Measurements from ENCODE around the gene GOLGA3.

GOLGA3 gene

DNA sequence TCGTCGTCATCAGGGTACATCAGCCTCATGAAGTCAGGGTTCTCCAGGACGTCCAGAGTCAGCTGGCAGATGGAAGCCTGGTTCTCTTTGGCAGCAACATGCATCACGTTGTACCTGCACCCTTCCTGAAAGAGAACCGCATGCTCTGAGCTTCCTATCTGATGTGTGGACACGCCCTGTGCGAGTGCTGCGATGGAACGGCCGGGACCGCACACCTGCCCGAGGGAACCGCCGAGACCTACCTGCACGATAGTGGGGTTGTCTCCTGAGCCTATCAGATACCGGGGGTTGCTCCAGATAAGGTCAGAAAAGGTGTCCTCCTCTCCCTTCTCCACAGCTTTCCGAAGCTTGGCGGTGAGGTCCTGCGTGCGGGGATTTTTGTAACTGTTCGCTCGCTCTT, 80.8 kb downstream of the GOLGA3 start:
- DNase-seq: no peak

- DNase-seq: no peak
Observed at GRCh38 chr12:132747395-132747794, 81.3 kb downstream of the GOLGA3 start.

GRCh38 chr12:132746613-132747012, 82.1 kb downstream of the GOLGA3 start:
- no peak for DNase-seq

- no peak for DNase-seq
Observed at GRCh38 chr12:132743831-132744230, 84.8 kb downstream of the GOLGA3 start.

- no peak for DNase-seq
Observed at GRCh38 chr12:132741620-132742019, 87.0 kb downstream of the GOLGA3 start.

DNA sequence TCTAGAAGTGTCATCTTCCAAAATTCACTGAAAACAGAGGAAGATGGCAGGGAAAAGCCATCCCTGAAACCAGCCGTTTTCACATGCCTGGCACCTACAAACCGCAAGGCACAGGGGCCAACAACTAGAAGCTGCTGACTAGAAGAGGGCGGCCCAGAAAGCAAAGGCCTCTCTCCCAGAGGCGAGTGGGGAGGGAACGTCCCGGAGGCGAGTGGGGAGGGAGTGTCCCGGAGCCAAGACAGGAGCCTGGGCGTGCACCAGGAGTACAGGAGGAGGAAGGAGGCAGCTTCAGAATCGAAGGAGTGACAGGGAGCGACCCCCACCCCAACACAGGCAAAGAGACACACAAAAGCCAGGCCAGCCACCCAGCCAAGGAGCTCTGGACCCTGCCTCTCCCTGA, 88.0 kb downstream of the GOLGA3 start:
- no peak for DNase-seq

DNA sequence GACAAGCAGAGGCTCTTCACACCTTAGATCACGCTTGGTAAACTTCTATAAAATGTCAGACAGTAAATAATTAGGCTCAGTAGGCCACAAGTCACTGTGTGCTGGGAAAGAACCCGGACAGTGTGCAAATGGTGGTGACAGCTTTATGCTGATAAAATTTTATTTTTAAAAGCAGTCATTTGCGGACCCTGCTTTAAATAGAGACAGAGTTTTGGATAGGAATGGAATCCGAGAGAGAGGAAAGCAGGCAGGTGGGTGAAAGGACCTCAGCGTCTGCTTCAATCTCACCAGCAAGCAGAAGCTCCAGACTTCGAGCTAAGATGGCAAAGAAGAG, 88.4 kb downstream of the GOLGA3 start:
- DNase-seq: no peak

GRCh38 chr12:132739600-132740312, 88.9 kb downstream of the GOLGA3 start:
- no peak for DNase-seq

DNA sequence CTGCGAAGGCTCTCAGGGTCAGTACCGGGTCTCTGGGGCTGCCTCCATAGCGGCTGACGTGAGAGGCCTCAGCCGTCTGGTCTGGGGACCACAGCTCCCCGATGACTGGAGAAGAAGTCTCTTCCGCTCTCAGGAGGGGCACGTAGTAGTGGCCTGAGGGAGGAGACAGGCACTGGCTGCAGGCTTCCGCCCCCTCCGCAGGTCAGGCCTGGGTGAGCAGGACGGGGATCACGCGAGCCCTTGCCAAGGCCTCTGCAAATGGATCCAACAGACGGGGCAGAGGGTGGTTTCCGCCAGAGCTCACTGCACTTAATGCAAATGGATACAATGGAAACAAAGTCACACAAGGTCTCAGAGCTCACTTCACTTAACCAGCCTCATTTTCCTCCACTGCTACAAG, 91.8 kb downstream of the GOLGA3 start:
- no peak for DNase-seq

DNA sequence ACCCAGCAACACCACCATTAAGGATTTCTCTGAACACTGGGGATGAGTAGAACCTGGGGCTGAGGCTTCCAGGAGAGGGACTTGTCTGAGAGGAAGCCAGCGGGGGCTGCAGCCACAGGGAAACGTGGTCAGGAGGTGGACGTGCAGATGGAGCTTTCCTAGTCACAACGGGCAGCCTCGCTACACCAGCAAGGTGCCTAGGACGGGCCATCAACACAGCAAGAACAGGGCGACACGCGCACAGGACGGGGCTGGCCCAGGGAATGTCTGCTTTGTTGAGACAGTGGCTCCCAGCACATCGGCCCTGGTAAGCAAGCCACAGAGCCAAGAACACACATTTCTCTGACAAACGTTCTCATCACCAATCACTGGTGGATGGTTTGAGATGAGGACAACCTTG, 92.3 kb downstream of the GOLGA3 start:
- no peak for DNase-seq

DNA sequence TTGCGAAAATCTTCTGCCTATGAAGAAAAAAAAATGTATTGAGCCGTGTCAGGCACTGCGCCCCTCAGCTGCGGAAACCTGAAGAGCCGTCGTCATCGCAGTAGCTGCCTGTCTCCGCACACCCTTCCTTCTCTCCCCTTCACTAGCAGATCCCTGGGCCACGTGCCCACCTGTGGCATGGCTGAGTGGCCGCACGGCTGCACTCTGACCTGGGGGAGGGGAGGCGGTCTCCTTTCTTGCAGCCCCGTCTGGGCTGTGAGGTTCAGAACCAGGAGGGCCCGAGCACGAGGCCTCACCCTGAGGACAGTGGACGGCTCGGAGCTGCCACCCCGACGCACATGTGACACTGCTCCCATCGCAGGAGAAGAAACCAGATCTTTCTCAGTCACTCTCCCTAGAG, 93.2 kb downstream of the GOLGA3 start:
- no peak for DNase-seq

- DNase-seq: no peak
Observed at GRCh38 chr12:132734206-132734605, 94.5 kb downstream of the GOLGA3 start.

- DNase-seq: no peak
Observed at GRCh38 chr12:132731574-132731973, 97.1 kb downstream of the GOLGA3 start.

GRCh38 chr12:132730353-132730752, 98.3 kb downstream of the GOLGA3 start:
- no peak for DNase-seq

DNA sequence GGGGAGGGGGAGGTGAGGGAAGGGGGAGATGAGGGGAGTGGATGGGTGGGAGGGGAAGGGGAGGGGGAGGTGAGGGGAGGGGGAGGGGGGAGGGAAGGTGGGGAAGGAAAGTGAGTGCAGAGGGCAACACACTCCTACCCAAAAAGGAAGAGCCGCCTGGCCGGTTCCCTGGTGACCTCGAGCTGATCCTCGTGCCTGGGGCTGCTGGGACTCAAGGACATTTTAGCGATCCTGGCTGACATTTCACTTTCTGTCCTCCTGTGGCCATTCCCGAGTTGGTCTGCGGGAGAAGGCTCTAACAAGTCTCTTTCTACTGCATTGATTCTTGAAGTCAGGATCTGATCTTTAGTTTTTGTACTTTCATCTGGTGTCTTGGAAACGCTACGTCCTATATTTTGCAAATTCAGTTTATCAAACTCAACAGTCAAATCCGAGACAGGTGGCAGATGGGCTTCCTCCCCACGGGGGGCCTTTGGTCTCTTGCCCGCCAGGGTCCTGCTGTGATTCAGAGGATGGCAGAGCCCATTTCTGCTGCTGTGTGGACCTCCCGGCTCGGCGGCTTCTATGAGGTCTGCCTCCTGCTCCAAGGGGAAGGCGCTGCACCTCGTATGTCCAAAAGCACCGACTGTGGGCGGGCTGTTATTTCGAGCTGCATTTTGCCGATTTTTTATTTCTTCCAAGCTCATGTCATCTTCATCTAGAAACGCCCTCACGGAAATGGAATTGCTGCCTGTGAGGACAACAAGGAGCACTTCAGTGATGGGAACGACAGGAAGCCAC, 98.9 kb downstream of the GOLGA3 start:
- no peak for DNase-seq

- no peak for DNase-seq
Observed at GRCh38 chr12:132728502-132728901, 100.2 kb downstream of the GOLGA3 start.

- no peak for DNase-seq
Observed at GRCh38 chr12:132727091-132727794, 101.4 kb downstream of the GOLGA3 start.

- DNase-seq: no peak
Observed at GRCh38 chr12:132726386-132726785, 102.3 kb downstream of the GOLGA3 start.

GRCh38 chr12:132724506-132725241, 104.0 kb downstream of the GOLGA3 start:
- no peak for DNase-seq

DNA sequence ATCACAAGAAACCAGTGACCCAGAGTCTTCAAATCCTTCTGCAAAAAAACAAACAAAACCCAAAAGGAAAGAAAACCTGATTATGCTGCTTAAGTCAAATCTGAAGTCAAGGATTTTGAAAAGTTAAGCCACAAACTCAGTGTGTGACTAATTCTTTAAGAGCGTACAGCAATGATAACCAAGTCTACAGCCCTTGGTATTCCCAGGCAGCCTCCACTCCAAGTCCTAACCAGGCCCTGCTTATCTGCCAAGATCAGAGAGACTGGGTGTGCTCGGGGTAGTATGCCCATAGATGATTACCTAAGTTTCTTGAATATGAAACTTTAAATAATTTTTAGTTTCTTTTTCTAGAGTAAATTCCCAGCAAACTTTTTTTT, 104.9 kb downstream of the GOLGA3 start:
- DNase-seq: no peak

DNA sequence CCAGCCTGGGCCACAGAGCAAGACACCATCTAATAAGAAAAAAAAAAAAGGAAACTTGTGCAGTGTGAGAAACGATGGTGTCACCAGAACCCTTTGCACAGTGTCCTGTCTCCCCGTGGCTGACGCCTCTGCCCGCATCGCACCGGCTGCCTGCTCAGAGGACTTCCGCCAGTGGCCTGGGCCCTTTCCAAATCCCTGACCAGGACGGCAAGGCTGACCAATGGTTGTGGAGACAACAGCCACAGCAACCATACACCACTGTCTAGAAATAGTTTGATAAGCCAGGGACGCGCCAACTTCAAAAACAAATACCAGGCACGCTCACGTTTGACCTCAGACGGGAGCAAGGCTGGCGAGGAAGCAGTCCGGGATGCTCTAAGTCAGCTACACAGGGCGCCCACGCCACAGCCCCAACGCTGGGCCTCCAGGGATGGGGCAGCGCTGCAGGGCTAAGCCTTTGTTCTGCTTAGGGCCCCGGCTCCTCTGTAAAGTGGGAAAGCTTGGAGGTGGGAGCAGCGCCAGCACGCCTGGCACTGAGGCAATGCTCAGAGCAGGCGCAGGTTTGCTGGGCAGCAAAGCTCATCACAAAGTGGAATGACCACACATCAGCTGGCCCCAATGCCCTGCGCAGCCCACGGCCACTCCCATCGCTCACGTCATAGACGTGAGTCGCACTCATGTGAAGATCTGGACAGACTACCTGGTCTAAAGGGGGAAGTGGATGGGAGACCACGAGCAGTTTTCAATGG, 105.5 kb downstream of the GOLGA3 start:
- DNase-seq: no peak

DNA sequence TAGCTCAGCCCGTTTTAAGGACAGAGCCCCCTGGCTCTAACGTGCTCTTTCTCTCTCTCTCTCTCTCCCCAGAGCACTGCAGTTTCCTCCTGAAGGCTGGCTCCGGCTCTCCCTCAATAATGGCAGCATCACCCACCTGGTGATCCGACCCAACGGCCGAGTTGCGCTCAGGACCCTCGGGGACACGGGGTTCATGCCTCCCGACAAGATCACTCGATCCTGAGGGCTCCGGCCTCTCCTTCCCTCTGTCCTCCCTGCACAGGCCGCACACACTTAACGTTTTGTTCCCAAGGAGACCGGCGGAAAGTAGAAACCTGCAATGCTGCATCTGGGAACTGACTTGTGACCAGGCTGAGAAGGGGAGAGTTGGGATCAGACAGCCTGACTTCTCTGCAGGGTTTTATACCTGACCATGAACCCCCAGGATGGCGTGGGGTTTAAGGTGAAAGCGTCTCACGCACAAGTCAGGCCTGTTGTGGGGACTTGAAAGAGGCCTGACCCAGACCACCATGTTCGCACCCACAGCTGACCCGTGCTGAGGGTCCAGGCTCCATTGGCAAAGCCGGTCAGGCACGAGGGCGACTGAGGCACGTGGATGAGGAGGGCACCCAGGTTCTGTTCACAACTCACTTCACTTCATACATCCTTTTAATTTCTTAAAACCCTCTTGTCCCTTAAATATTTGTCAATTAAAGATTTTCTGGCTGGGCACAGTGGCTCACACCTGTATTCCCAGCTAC, 107.9 kb downstream of the GOLGA3 start:
- DNase-seq: no peak

All from activated CD4-positive, alpha-beta T cell treated with anti-CD3 and anti-CD28 coated beads for 4 hours (primary cell).